ENCODE measurements around the gene CCDC171.

GRCh38 chr9:15942831-15943424, 390.1 kb downstream of the CCDC171 start:
- TF ChIP-seq POLR2AphosphoS5 (IDR thresholded peaks at IDR 0.05; ENCODE audit: borderline replicate concordance, low read depth, low read length) (no peak), EZH2 (IDR thresholded peaks at IDR 0.05) (no peak), FOXP2 (optimal IDR thresholded peaks at IDR 0.05; ENCODE audit: control extremely low read depth, extremely low read length, insufficient read depth) (no peak)

Measured in SK-N-MC (cell line).